Mucosa of gallbladder (tissue), 1 donor: ENCODE results near the gene CDA. TPM values are rescaled to one million over a fixed set of nuclear protein-coding genes. Genes with fewer than 3 reads are reported as not detected.

Experiments used
- DNase-seq: peaks from one replicate; pipeline ENCODE4 v3.0.0-alpha.2; 2020; ENCODE audit warnings: low spot score
- total RNA-seq: library from RNA; stranded (reverse); gene quantifications from one replicate; pipeline ENCODE4 v1.2.1, GENCODE V29; 2021
- donor health status: DM: no; HTN: no; CAD: no.

CDA gene
- total RNA-seq, 1 donor from 2014 or later, result 1.6 TPM

GRCh38 chr1:20615946-20616846 lies 27.3 kb downstream of the CDA start:
- DNase-seq, result no peak

- no peak for DNase-seq
Observed at GRCh38 chr1:20616847-20617487, 28.1 kb downstream of the CDA start.

- DNase-seq, result no peak
Observed at GRCh38 chr1:20618550-20618949, 29.7 kb downstream of the CDA start.

GRCh38 chr1:20619999-20620398 lies 31.1 kb downstream of the CDA start:
- no peak for DNase-seq

- DNase-seq, result no peak
Observed at GRCh38 chr1:20621012-20621411, 32.1 kb downstream of the CDA start.

- no peak for DNase-seq
Observed at GRCh38 chr1:20624709-20625108, 35.8 kb downstream of the CDA start.

- DNase-seq, result no peak
Observed at GRCh38 chr1:20625176-20626097, 36.5 kb downstream of the CDA start.

- DNase-seq, result no peak
Observed at GRCh38 chr1:20626098-20626427, 37.2 kb downstream of the CDA start.

- DNase-seq, result no peak
Observed at GRCh38 chr1:20626524-20626923, 37.6 kb downstream of the CDA start.

- DNase-seq, result no peak
Observed at GRCh38 chr1:20630729-20631128, 41.8 kb downstream of the CDA start.

GRCh38 chr1:20632386-20632785 lies 43.5 kb downstream of the CDA start:
- no peak for DNase-seq

GRCh38 chr1:20633190-20634064 lies 44.5 kb downstream of the CDA start, which contains the start of gene PINK1:
Gene PINK1, plus strand, starts transcription at chr1:20633458. Its CDS starts 91 bp downstream, at chr1:20633549.
- peak; percentile 85 for DNase-seq

- no peak for DNase-seq
Observed at GRCh38 chr1:20634065-20634593, 45.2 kb downstream of the CDA start.

GRCh38 chr1:20634594-20635084 lies 45.7 kb downstream of the CDA start:
- DNase-seq, result peak; percentile 22

- no peak for DNase-seq
Observed at GRCh38 chr1:20636785-20637347, 48.0 kb downstream of the CDA start.

GRCh38 chr1:20640183-20640597 lies 51.3 kb downstream of the CDA start:
- peak; percentile 50 for DNase-seq

- DNase-seq, result no peak
Observed at GRCh38 chr1:20641975-20642374, 53.1 kb downstream of the CDA start.

- no peak for DNase-seq
Observed at GRCh38 chr1:20643080-20643479, 54.2 kb downstream of the CDA start.

GRCh38 chr1:20644416-20644815 lies 55.5 kb downstream of the CDA start:
- DNase-seq, result no peak

- DNase-seq, result no peak
Observed at GRCh38 chr1:20645414-20645813, 56.5 kb downstream of the CDA start.
